SU-DHL-6 (cell line): ENCODE data around the gene PPM1H.

ENCODE experiments used
- H2AFZ ChIP-seq: fragments of 200-600 bp; sonication (generic); 2 replicates; pipeline ENCODE4 v1.6.1; 2014; ENCODE audit warnings: low read depth, mild to moderate bottlenecking, moderate library complexity, mixed read lengths, antibody characterized with exemption, low read length; ENCODE audit not compliant: severe bottlenecking
- H3F3A ChIP-seq: fragments of 200-600 bp; shearing (Covaris generic); 2 replicates; pipeline ENCODE4 v1.6.0; 2016; ENCODE audit warnings: antibody characterized with exemption, mild to moderate bottlenecking; ENCODE audit not compliant: insufficient read depth
- H3K27ac ChIP-seq: fragments of 200-600 bp; sonication (generic); 2 replicates; pipeline ENCODE4 v1.5.1; 2016; ENCODE audit warnings: low read depth, mild to moderate bottlenecking, low read length, moderate library complexity, mixed read lengths
- H3K27me3 ChIP-seq: fragments of 200-600 bp; sonication (generic), shearing (Covaris generic); 2 replicates; pipeline ENCODE4 v1.6.0; 2014; ENCODE audit warnings: mild to moderate bottlenecking, low read length
- H3K36me3 ChIP-seq: fragments of 200-600 bp; sonication (generic); 2 replicates; pipeline ENCODE4 v1.6.1; 2014; ENCODE audit warnings: mild to moderate bottlenecking, low read length, mixed read lengths
- H3K4me2 ChIP-seq: fragments of 300-600, 200-600 bp; shearing (Covaris generic), sonication (generic); 2 replicates; pipeline ENCODE4 v1.6.0; 2014; ENCODE audit warnings: low read length, low read depth, mild to moderate bottlenecking; ENCODE audit not compliant: poor library complexity, severe bottlenecking
- H3K4me3 ChIP-seq: fragments of 200-600 bp; sonication (generic); 2 replicates; pipeline ENCODE4 v1.5.1; 2014; ENCODE audit warnings: antibody characterized with exemption, low read length, mild to moderate bottlenecking, mixed read lengths; ENCODE audit not compliant: insufficient read depth, poor library complexity, severe bottlenecking
- H3K79me2 ChIP-seq: fragments of 200-600 bp; sonication (generic); 2 replicates; pipeline ENCODE4 v1.6.1; 2014; ENCODE audit warnings: mild to moderate bottlenecking, low read length, moderate library complexity; ENCODE audit not compliant: insufficient read depth
- H3K9ac ChIP-seq: fragments of 200-600 bp; sonication (generic); 2 replicates; pipeline ENCODE4 v1.7.0; 2014; ENCODE audit warnings: mild to moderate bottlenecking, low read length
- H3K9me2 ChIP-seq: fragments of 200-600 bp; sonication (generic); replicated peaks from 2 replicates; pipeline ENCODE4 v1.6.1; 2014; ENCODE audit warnings: low read length; ENCODE audit not compliant: insufficient read depth
- H3K9me3 ChIP-seq: fragments of 200-600 bp; sonication (generic); 2 replicates; pipeline ENCODE4 v1.6.1; 2014; ENCODE audit warnings: low read length, mixed read lengths; ENCODE audit not compliant: insufficient read depth
- H4K20me1 ChIP-seq: fragments of 200-600 bp; sonication (generic); 2 replicates; pipeline ENCODE4 v1.6.1; 2014; ENCODE audit warnings: low read depth, mild to moderate bottlenecking, antibody characterized with exemption, low read length, moderate library complexity, mixed read lengths
- CTCF ChIP-seq: fragments of 200-600 bp; sonication (generic); IDR thresholded peaks from one replicate; pipeline ENCODE4 v1.5.1; 2017; ENCODE audit warnings: antibody characterized with exemption, mild to moderate bottlenecking, low read length, moderate library complexity; ENCODE audit not compliant: insufficient read depth, poor library complexity, severe bottlenecking
- EZH2phosphoT487 ChIP-seq: fragments of 200-600 bp; sonication (generic), shearing (Covaris generic); conservative IDR thresholded peaks from 2 replicates; pipeline ENCODE4 v1.6.1; 2018; ENCODE audit warnings: mild to moderate bottlenecking, antibody characterized with exemption, low read length, moderate library complexity, mixed read lengths

Gene PPM1H

GRCh38 chr12:62960324-62960723 is 25.4 kb upstream of the PPM1H start:
- Histone ChIP-seq H3K9ac (no peak overlapping the region), H2AFZ (no peak overlapping the region), H3K9me3 (no peaks in the 10 kb centered on the region), H3K4me3 (no peak overlapping the region), H3K36me3 (no peaks in the 10 kb centered on the region), H3F3A (no peaks in the 10 kb centered on the region), H3K4me2 (no peak overlapping the region), H3K79me2 (no peaks in the 10 kb centered on the region), H4K20me1 (no peaks in the 10 kb centered on the region), H3K27ac (no peak overlapping the region), H3K9me2 (no peaks in the 10 kb centered on the region), H3K27me3 (no peaks in the 10 kb centered on the region)
- TF ChIP-seq CTCF (no peak), EZH2phosphoT487 (no peak)

GRCh38 chr12:62959745-62960144 is 24.8 kb upstream of the PPM1H start:
- Histone ChIP-seq H3K9me3 (no peaks in the 10 kb centered on the region), H3K9ac (no peak overlapping the region), H3K9me2 (no peaks in the 10 kb centered on the region), H3K4me2 (no peak overlapping the region), H3K27me3 (no peaks in the 10 kb centered on the region), H3F3A (no peaks in the 10 kb centered on the region), H3K36me3 (no peaks in the 10 kb centered on the region), H3K4me3 (no peak overlapping the region), H3K27ac (no peak overlapping the region), H3K79me2 (no peaks in the 10 kb centered on the region), H4K20me1 (no peaks in the 10 kb centered on the region), H2AFZ (no peak overlapping the region)
- TF ChIP-seq CTCF (no peak), EZH2phosphoT487 (no peak)

- no peaks in the 10 kb centered on the region for H3K9me2 ChIP-seq
- H3K27ac ChIP-seq: no peak overlapping the region
- no peaks in the 10 kb centered on the region for H3K27me3 ChIP-seq
- H3K4me3 ChIP-seq: no peak overlapping the region
- H3K36me3 ChIP-seq: no peaks in the 10 kb centered on the region
- no peaks in the 10 kb centered on the region for H3K79me2 ChIP-seq
- TF ChIP-seq EZH2phosphoT487 (no peak), CTCF (no peak)
- no peaks in the 10 kb centered on the region for H4K20me1 ChIP-seq
- H2AFZ ChIP-seq: no peak overlapping the region
- no peaks in the 10 kb centered on the region for H3K9me3 ChIP-seq
- H3K9ac ChIP-seq: no peak overlapping the region
- no peaks in the 10 kb centered on the region for H3F3A ChIP-seq
- H3K4me2 ChIP-seq: no peak overlapping the region
These were observed 22.4 kb upstream of the PPM1H start for GRCh38 chr12:62957233-62957953.
